Posterior vena cava (tissue), 2 donors: ENCODE data around the gene KLF1. TPM values are rescaled to one million over a fixed set of nuclear protein-coding genes. Genes with fewer than 3 reads are reported as not detected.
"Not testable (repeated sequence)": the region's sequence is repeated elsewhere in the genome, so short reads cannot be mapped to it uniquely, and the experiment has no call there.

Experiments
- DNase-seq: peaks from one replicate; pipeline ENCODE4 v3.0.0-alpha.2; 2020; ENCODE audit warnings: low spot score
- intact Hi-C, 2 donors: fragments of 100-400 bp; cut with DNase I; formaldehyde crosslinking; loops; one replicate each; pipeline versions ENCODE4 v1.14.1 to v1.14.2; 2022 to 2023
- total RNA-seq, 2 donors: library from RNA; stranded (reverse); fragmentation: NEBNext Ultra II Directional; extraction: Animal tissue kit (Norgen Biotek cat#: 25700); gene quantifications; one replicate each; pipeline ENCODE4 v1.2.1, GENCODE V29; 2021
- donor health status: DM: yes; HTN: yes; CAD: no.
- donor health status: DM: yes; HTN: yes; CAD: no.

KLF1 gene
- total RNA-seq, 2 donors from 2014 or later, result 0.33 TPM; not detected in 1

GRCh38 chr19:12872941-12873890, 13.8 kb downstream of the KLF1 start:
- peak; percentile 91 for DNase-seq

DNA sequence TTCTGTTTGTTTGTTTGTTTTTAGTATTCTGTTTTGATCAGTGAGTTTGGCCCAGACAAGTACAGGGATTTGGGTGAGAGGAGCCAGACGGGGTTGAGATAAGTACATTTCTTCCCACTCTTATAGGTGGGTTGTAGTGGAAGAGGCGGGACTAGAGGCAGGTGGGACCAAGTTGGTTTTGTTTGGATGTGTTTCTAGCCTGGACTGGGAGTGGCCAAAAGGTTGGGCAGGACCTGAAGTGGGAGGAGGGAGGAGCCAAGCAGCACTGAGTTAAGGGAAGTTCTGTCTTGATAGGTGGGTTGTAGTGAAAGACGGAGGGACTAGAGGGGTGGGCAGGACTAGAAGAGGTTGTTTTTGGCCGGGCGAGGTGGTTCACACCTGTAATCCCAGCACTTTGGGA, 14.7 kb downstream of the KLF1 start:
- no peak for DNase-seq
- intact Hi-C loops, result no loop called here

More at GRCh38 chr19:12872941-12873890, 13.8 kb downstream of the KLF1 start:
- intact Hi-C loops, result no loop called here

GRCh38 chr19:12871681-12872080, 15.3 kb downstream of the KLF1 start:
- no peak for DNase-seq
- intact Hi-C loops, result no loop called here

GRCh38 chr19:12868540-12869112, 18.4 kb downstream of the KLF1 start:
- intact Hi-C loops, result no loop called here
- DNase-seq, result no peak

GRCh38 chr19:12867120-12868099, 19.6 kb downstream of the KLF1 start:
- DNase-seq, result no peak
- intact Hi-C loops, result no loop called here

DNA sequence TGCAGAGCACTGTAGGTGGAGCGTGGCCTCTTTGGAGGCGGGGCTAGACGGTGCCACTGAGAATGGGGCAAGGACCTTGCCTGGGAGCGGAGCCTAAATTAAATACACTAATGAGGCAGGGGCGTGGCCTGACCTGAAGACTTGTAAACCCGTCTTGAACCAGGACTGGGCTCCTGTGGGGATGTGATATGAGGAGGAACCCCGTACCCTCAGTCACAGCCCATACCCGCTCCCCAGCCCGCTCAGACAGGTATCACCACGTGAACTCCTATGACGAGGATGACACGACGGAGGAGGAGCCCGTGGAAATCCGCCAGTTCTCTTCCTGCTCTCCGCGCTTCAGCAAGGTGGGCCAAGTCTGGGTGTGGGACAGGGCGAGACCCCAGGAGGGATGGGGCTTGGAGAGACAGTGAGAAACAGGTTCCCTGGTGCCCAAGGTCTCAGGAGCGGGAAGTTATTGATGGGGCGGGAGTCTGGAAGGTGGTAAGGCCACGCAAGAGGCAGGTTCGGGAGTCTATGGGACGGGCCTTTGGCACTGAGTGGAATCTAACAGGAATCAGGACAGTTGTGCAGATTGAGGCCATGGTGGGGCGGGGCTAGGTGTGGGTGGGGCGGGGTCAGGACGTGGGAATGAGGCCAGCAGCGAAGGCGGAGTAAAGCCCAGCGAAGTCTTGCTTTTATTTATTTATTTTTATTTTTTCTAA, 20.4 kb downstream of the KLF1 start:
- intact Hi-C loops, result no loop called here
- no peak for DNase-seq

DNA sequence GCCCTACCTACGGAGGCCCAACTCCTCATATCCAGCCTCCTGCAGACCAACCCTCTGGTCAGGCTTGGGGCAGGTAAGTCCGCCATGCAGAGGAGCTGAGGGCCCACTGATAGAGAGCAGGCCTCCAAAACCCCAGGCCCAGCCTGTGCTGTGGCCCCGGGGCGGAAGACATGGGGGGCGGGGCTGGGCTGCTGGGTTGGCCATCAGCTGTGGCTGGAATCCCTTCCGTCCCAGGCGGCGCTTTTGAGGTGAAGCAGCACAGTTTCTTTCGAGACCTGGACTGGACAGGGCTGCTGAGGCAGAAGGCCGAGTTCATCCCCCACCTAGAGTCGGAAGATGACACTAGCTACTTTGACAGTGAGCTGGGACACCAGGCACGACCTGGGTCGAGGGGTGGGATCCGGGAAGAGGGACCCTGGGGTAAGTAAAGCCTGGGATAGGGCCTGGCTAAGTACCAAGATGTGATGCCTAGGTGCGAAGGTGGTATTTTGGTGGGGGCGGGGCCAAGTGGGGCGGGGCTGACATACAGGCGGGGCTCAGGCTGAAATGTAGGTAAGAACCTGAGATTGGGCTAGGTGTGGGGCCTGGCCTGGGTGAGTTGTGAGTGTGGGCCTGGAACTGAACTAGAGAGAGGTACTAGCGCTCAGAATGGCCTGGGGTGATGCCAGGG, 21.1 kb downstream of the KLF1 start:
- intact Hi-C loops, result no loop called here
- no peak for DNase-seq

- DNase-seq, result no peak
- intact Hi-C loops, result no loop called here
Observed at GRCh38 chr19:12864721-12865715, 22.0 kb downstream of the KLF1 start.

- intact Hi-C loops, result no loop called here
Observed at GRCh38 chr19:12864143-12864542, 22.9 kb downstream of the KLF1 start.

DNA sequence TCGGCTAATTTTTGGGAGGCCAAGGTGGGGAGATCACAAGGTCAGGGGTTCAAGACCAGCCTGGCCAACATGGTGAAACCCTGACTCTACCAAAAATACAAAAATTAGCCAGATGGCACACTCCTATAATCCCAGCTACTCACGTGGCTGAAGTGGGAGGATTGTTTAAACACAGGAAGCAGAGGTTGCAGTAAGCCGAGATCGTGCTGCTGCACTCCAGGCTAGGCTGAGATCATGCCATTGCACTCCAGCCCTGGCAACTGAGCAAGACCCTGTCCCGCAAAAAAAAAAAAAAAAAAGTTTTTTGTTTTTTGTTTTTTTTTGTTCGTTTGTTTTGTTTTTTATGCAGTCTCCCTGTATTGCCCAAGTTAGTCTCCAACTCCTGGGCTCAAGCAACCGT, 27.5 kb downstream of the KLF1 start:
- intact Hi-C loops, result no loop called here
- no peak for DNase-seq

More at GRCh38 chr19:12864143-12864542, 22.9 kb downstream of the KLF1 start:
- DNase-seq, result no peak

DNA sequence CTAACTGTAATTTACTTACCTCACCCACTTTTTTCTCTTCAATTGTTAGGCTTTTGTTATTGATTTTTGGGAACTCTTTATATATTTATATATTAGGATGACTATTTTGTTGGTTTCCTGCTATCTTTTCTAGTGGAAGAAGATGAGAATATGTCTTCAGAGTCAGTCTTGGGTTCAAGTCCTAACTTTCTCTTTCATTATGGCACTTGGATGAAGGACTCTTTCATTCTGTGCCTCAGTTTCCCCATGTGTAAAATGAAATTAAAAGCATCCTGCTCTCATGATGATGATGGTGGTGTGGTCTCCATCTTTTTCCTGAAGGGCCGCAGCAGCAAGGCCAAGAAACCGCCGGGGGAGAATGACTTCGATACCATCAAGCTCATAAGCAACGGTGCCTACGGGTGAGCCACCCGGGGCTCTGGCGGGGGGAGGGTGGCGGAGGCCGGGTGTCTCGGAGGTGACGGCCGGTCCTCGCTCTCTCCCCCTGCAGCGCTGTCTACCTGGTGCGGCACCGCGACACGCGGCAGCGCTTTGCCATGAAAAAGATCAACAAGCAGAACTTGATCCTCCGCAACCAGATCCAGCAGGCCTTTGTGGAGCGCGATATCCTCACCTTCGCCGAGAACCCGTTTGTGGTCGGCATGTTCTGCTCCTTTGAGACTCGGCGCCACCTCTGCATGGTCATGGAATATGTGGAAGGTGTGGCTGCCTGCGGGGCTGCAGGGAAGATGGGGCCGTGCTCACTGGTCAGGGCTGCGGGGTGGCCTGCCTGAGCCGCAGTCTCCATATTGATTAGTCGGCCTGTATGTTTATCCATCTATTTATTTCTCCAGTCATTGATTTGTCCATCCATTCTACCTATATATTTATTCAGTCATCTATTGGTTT, 28.7 kb downstream of the KLF1 start:
- intact Hi-C loops, result no loop called here
- no peak for DNase-seq

GRCh38 chr19:12856653-12857052, 30.3 kb downstream of the KLF1 start:
- DNase-seq, result no peak
- intact Hi-C loops, result no loop called here

- intact Hi-C loops, result loop anchor here (5.0 kb wide), 2 partner anchors 80 to 85 kb away; no protein-coding TSS in a partner anchor
- DNase-seq, result peak; percentile 94
Observed at GRCh38 chr19:12847159-12848139, 39.6 kb downstream of the KLF1 start.

DNA sequence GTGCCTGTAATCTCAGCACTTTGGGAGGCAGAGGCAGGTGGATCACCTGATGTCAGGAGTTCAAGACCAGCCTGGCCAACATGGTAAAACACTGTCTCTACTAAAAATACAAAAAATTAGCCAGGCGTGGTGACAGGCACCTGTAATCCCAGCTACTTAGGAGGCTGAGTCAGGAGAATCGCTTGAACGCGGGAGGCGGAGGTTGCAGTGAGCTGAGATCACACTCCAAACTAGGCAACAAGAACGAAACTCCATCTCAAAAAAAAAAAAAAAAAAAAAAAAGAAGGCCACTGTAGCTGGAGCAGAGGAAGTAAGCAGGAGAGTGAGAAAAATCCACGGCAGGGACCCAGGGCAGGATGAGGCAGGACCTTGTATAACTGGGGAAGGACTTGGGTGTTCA, 40.4 kb downstream of the KLF1 start:
- not testable (repeated sequence) for DNase-seq
- intact Hi-C loops, result loop anchor here (5.0 kb wide), 2 partner anchors 79 to 84 kb away; no protein-coding TSS in a partner anchor
